ENCODE measurements around the gene ILDR1. TPM values are rescaled to one million over a fixed set of nuclear protein-coding genes. Genes with fewer than 3 reads are reported as not detected.

ILDR1 gene
- polyA plus RNA-seq, 1 donor from 2014 or later: not detected

GRCh38 chr3:121962443-121962842 lies 59.6 kb downstream of the ILDR1 start:
- H3K27me3 ChIP-seq (ENCODE audit: insufficient read depth, low read depth, low read length): no peaks in the 10 kb centered on the region
- no peaks in the 10 kb centered on the region for H3K9me2 ChIP-seq (ENCODE audit: insufficient read depth, low read length)
- no peak for TF ChIP-seq REST (IDR thresholded peaks at IDR 0.05; ENCODE audit: borderline replicate concordance)
- no peak for TF ChIP-seq RAD21 (conservative IDR thresholded peaks at IDR 0.05)
- no peak for TF ChIP-seq TAF1 (IDR thresholded peaks at IDR 0.05; ENCODE audit: low read depth)
- TF ChIP-seq CTCF (IDR thresholded peaks at IDR 0.05; ENCODE audit: poor library complexity, severe bottlenecking): no peak
- TF ChIP-seq SMC3 (conservative IDR thresholded peaks at IDR 0.05; ENCODE audit: poor library complexity): no peak
- no peak for TF ChIP-seq MXI1 (conservative IDR thresholded peaks at IDR 0.05; ENCODE audit: poor library complexity, severe bottlenecking)
- TF ChIP-seq EZH2 (IDR thresholded peaks at IDR 0.05; ENCODE audit: borderline replicate concordance, insufficient read depth, low read length, poor library complexity, severe bottlenecking): no peak
- no peak for TF ChIP-seq POLR2AphosphoS5 (IDR thresholded peaks at IDR 0.05)
- TF ChIP-seq EP300 (conservative IDR thresholded peaks at IDR 0.05; ENCODE audit: poor library complexity, severe bottlenecking): no peak
- H3K4me2 ChIP-seq (ENCODE audit: low read length): no peak overlapping the region
- H3K79me2 ChIP-seq (replicated peaks; ENCODE audit: insufficient read depth, low read length): no peaks in the 10 kb centered on the region
- no peak overlapping the region for H2AFZ ChIP-seq (ENCODE audit: low read depth, low read length)
- H3K27ac ChIP-seq (ENCODE audit: low read length): no peak overlapping the region
- no peaks in the 10 kb centered on the region for H3F3A ChIP-seq (ENCODE audit: insufficient read depth, low read length, poor library complexity, severe bottlenecking)
- no peaks in the 10 kb centered on the region for H3K36me3 ChIP-seq (ENCODE audit: insufficient read depth, low read length)
- no peak overlapping the region for H3K9ac ChIP-seq (ENCODE audit: low read length)
- no peak overlapping the region for H3K4me3 ChIP-seq (ENCODE audit: low read length)
- H4K20me1 ChIP-seq (ENCODE audit: insufficient read depth): no peaks in the 10 kb centered on the region
- no peaks in the 10 kb centered on the region for H3K9me3 ChIP-seq (ENCODE audit: low read length)

- H3K79me2 ChIP-seq (replicated peaks; ENCODE audit: insufficient read depth, low read length): no peaks in the 10 kb centered on the region
- H3K9ac ChIP-seq (ENCODE audit: low read length): no peak overlapping the region
- no peaks in the 10 kb centered on the region for H3K9me3 ChIP-seq (ENCODE audit: low read length)
- TF ChIP-seq RAD21 (conservative IDR thresholded peaks at IDR 0.05): no peak
- H3K9me2 ChIP-seq (ENCODE audit: insufficient read depth, low read length): no peaks in the 10 kb centered on the region
- H3K36me3 ChIP-seq (ENCODE audit: insufficient read depth, low read length): no peaks in the 10 kb centered on the region
- no peak overlapping the region for H3K4me3 ChIP-seq (ENCODE audit: low read length)
- H2AFZ ChIP-seq (ENCODE audit: low read depth, low read length): no peak overlapping the region
- H4K20me1 ChIP-seq (ENCODE audit: insufficient read depth): no peaks in the 10 kb centered on the region
- no peaks in the 10 kb centered on the region for H3F3A ChIP-seq (ENCODE audit: insufficient read depth, low read length, poor library complexity, severe bottlenecking)
- H3K4me2 ChIP-seq (ENCODE audit: low read length): no peak overlapping the region
- H3K27ac ChIP-seq (ENCODE audit: low read length): no peak overlapping the region
- H3K27me3 ChIP-seq (ENCODE audit: insufficient read depth, low read depth, low read length): no peaks in the 10 kb centered on the region
These were observed 60.8 kb downstream of the ILDR1 start for GRCh38 chr3:121961283-121961682.

- Histone ChIP-seq H3K4me2 (ENCODE audit: low read length) (no peak overlapping the region), H3K27me3 (ENCODE audit: insufficient read depth, low read depth, low read length) (no peaks in the 10 kb centered on the region), H3F3A (ENCODE audit: insufficient read depth, low read length, poor library complexity, severe bottlenecking) (no peaks in the 10 kb centered on the region), H3K4me3 (ENCODE audit: low read length) (no peak overlapping the region), H3K9ac (ENCODE audit: low read length) (no peak overlapping the region), H3K79me2 (replicated peaks; ENCODE audit: insufficient read depth, low read length) (no peaks in the 10 kb centered on the region), H3K9me3 (ENCODE audit: low read length) (no peaks in the 10 kb centered on the region), H2AFZ (ENCODE audit: low read depth, low read length) (no peak overlapping the region), H3K36me3 (ENCODE audit: insufficient read depth, low read length) (no peaks in the 10 kb centered on the region), H4K20me1 (ENCODE audit: insufficient read depth) (no peaks in the 10 kb centered on the region), H3K27ac (ENCODE audit: low read length) (no peak overlapping the region), H3K9me2 (ENCODE audit: insufficient read depth, low read length) (no peaks in the 10 kb centered on the region)
- TF ChIP-seq SMC3 (conservative IDR thresholded peaks at IDR 0.05; ENCODE audit: poor library complexity) (no peak), REST (IDR thresholded peaks at IDR 0.05; ENCODE audit: borderline replicate concordance) (no peak), TAF1 (IDR thresholded peaks at IDR 0.05; ENCODE audit: low read depth) (no peak), CTCF (IDR thresholded peaks at IDR 0.05; ENCODE audit: poor library complexity, severe bottlenecking) (no peak), POLR2AphosphoS5 (IDR thresholded peaks at IDR 0.05) (no peak), EZH2 (IDR thresholded peaks at IDR 0.05; ENCODE audit: borderline replicate concordance, insufficient read depth, low read length, poor library complexity, severe bottlenecking) (no peak), RAD21 (conservative IDR thresholded peaks at IDR 0.05) (no peak), EP300 (conservative IDR thresholded peaks at IDR 0.05; ENCODE audit: poor library complexity, severe bottlenecking) (no peak), MXI1 (conservative IDR thresholded peaks at IDR 0.05; ENCODE audit: poor library complexity, severe bottlenecking) (no peak)
These were observed 63.2 kb downstream of the ILDR1 start for GRCh38 chr3:121958801-121959200.

Measured in neural cell (in vitro differentiated cells).